Large intestine (tissue), 1 donor: Measurements from ENCODE around the gene MAP4K2. TPM values are rescaled to one million over a fixed set of nuclear protein-coding genes. Genes with fewer than 3 reads are reported as not detected.

Experiments used
- polyA plus RNA-seq: library from polyadenylated mRNA; unstranded; fragments of 120-200 nt; gene quantifications from one replicate; pipeline ENCODE4 v1.2.1, GENCODE V29; 2013

MAP4K2 gene
- polyA plus RNA-seq, 1 donor = 13.5 TPM

Other genes starting within 250 kb of the MAP4K2 start
- gene SLC22A11, start 247.3 kb downstream of the MAP4K2 start, polyA plus RNA-seq = 0.30 TPM
- gene SLC22A12, start 212.0 kb downstream of the MAP4K2 start, polyA plus RNA-seq = 0.03 TPM
- gene NRXN2, start 80.0 kb downstream of the MAP4K2 start, polyA plus RNA-seq = 13.8 TPM
- 10.7 TPM for gene RASGRP2, start 59.1 kb downstream of the MAP4K2 start, polyA plus RNA-seq
- gene PYGM, start 43.2 kb downstream of the MAP4K2 start, polyA plus RNA-seq = 2.4 TPM
- 360 TPM for gene SF1, start 24.7 kb downstream of the MAP4K2 start, polyA plus RNA-seq
- 29.0 TPM for gene MEN1, start 7.3 kb upstream of the MAP4K2 start, polyA plus RNA-seq
- 5.5 TPM for gene CDC42BPG, start 41.4 kb upstream of the MAP4K2 start, polyA plus RNA-seq
- gene EHD1, start 75.4 kb upstream of the MAP4K2 start, polyA plus RNA-seq = 94.8 TPM
- gene ATG2A, start 114.0 kb upstream of the MAP4K2 start, polyA plus RNA-seq = 18.4 TPM
- 11.6 TPM for gene PPP2R5B, start 121.5 kb upstream of the MAP4K2 start, polyA plus RNA-seq
- gene GPHA2, start 132.7 kb upstream of the MAP4K2 start, polyA plus RNA-seq = 0.24 TPM
- 0.09 TPM for gene MAJIN, start 168.9 kb upstream of the MAP4K2 start, polyA plus RNA-seq
- 15.7 TPM for gene BATF2, start 193.8 kb upstream of the MAP4K2 start, polyA plus RNA-seq
- 83.3 TPM for gene ARL2, start 210.9 kb upstream of the MAP4K2 start, polyA plus RNA-seq
- 37.7 TPM for gene SNX15, start 224.2 kb upstream of the MAP4K2 start, polyA plus RNA-seq
- gene SAC3D1, start 238.0 kb upstream of the MAP4K2 start, polyA plus RNA-seq = 8.9 TPM